ENCODE measurements around the gene AKAIN1. TPM values are rescaled to one million over a fixed set of nuclear protein-coding genes. Genes with fewer than 3 reads are reported as not detected.

Gene AKAIN1
- polyA plus RNA-seq, 1 of the 3 experiments (the other 2 are of a cell fraction) = not detected

- H3K9me3 ChIP-seq = no peaks in the 10 kb centered on the region
- H3K27ac ChIP-seq (ENCODE audit: low read depth in 2 of 2, low read length in 1 of 2) = no peak overlapping the region
- no peaks in the 10 kb centered on the region for H3K4me1 ChIP-seq (ENCODE audit: control insufficient read depth in 1 of 2, insufficient read depth in 2 of 2, low read depth in 1 of 2, low read length in 1 of 2)
- POLR2A ChIA-PET = no interaction called here
- H3F3A ChIP-seq (replicated peaks; ENCODE audit: insufficient read depth) = no peaks in the 10 kb centered on the region
- no peaks in the 10 kb centered on the region for H3K27me3 ChIP-seq (ENCODE audit: insufficient read depth)
- WGBS (ENCODE audit: low lambda C conversion rate) = 0% methylated on average over 2 of the region's 2 CpGs
- H2AFZ ChIP-seq (ENCODE audit: low read depth) = no peak overlapping the region
- no peak for TF ChIP-seq YY1 (IDR thresholded peaks at IDR 0.05; ENCODE audit: low read depth)
- no peak for TF ChIP-seq PBX3 (IDR thresholded peaks at IDR 0.05)
- TF ChIP-seq USF1 (IDR thresholded peaks at IDR 0.05; ENCODE audit: borderline replicate concordance, low read depth) = no peak
- TF ChIP-seq NRF1 (IDR thresholded peaks at IDR 0.05; ENCODE audit: low read depth, low read length) = no peak
- no peak for TF ChIP-seq REST (IDR thresholded peaks at IDR 0.05; ENCODE audit: low read depth, low read length)
- no peak for TF ChIP-seq TAF1 (IDR thresholded peaks at IDR 0.05; ENCODE audit: borderline replicate concordance, low read depth, low read length)
- no peak for TF ChIP-seq TEAD4 (IDR thresholded peaks at IDR 0.05; ENCODE audit: borderline replicate concordance, insufficient read depth)
- no peak for TF ChIP-seq CTCF (IDR thresholded peaks at IDR 0.05)
- no peak for TF ChIP-seq GABPA (IDR thresholded peaks at IDR 0.05; ENCODE audit: low read depth)
- no peak for TF ChIP-seq ELF1 (IDR thresholded peaks at IDR 0.05)
- TF ChIP-seq USF2 (IDR thresholded peaks at IDR 0.05; ENCODE audit: borderline replicate concordance, low read depth, low read length) = no peak
- no peak for TF ChIP-seq MXI1 (IDR thresholded peaks at IDR 0.05; ENCODE audit: low read depth, low read length)
- no peak for TF ChIP-seq MEF2A (IDR thresholded peaks at IDR 0.05; ENCODE audit: borderline replicate concordance, low read depth)
- TF ChIP-seq POLR2AphosphoS5 (IDR thresholded peaks at IDR 0.05; ENCODE audit: low read depth, low read length) = no peak
- TF ChIP-seq FOSL2 (IDR thresholded peaks at IDR 0.05; ENCODE audit: borderline replicate concordance, low read depth) = no peak
- TF ChIP-seq MAX (IDR thresholded peaks at IDR 0.05; ENCODE audit: low read depth) = no peak
- TF ChIP-seq NFIC (IDR thresholded peaks at IDR 0.05; ENCODE audit: borderline replicate concordance) = no peak
- TF ChIP-seq FOXM1 (IDR thresholded peaks at IDR 0.05; ENCODE audit: low read depth) = no peak
- no peak for TF ChIP-seq CHD2 (IDR thresholded peaks at IDR 0.05; ENCODE audit: low read length, partially characterized antibody)
- TF ChIP-seq EZH2phosphoT487 (IDR thresholded peaks at IDR 0.05; ENCODE audit: borderline replicate concordance, low read depth) = no peak
- CTCF ChIA-PET = interaction anchor here (1.0 kb wide), 1 partner anchor 10 kb away, joined by 4 read pairs; no protein-coding TSS in a partner anchor
- H3K9me2 ChIP-seq = no peaks in the 10 kb centered on the region
- no peak overlapping the region for H3K4me2 ChIP-seq
- H3K4me3 ChIP-seq (ENCODE audit: low read depth in 2 of 2, low read length in 1 of 2) = no peak overlapping the region
- no peaks in the 10 kb centered on the region for H3K79me2 ChIP-seq (ENCODE audit: insufficient read depth)
- no peak overlapping the region for H3K9ac ChIP-seq
- no peaks in the 10 kb centered on the region for H4K20me1 ChIP-seq (ENCODE audit: insufficient read depth)
- H3K36me3 ChIP-seq (replicated peaks in 1 of 2; ENCODE audit: control insufficient read depth in 1 of 2, insufficient read depth in 2 of 2, low read length in 1 of 2) = no peaks in the 10 kb centered on the region
- no peak for DNase-seq
Measured at GRCh38 chr18:5167831-5168230, 29.2 kb downstream of the AKAIN1 start.
